Measurements from ENCODE around the gene CTBP2.

The CTBP2 gene

GRCh38 chr10:125093199-125093973 lies 67.0 kb downstream of the CTBP2 start:
- Histone ChIP-seq H3K4me3 (ENCODE audit: low read length) (no peak overlapping the region), H3K79me2 (ENCODE audit: control insufficient read depth, low read length) (0 out of 2 replicates have a peak, but pooled peaks cover 4% of the 10 kb centered on the region)

GRCh38 chr10:125092564-125093031 lies 67.8 kb downstream of the CTBP2 start:
- Histone ChIP-seq H3K27me3 (ENCODE audit: control insufficient read depth, low read length) (no peaks in the 10 kb centered on the region), H3K79me2 (ENCODE audit: control insufficient read depth, low read length) (0 out of 2 replicates have a peak, but pooled peaks cover 4% of the 10 kb centered on the region), H3K9me2 (replicated peaks; ENCODE audit: control insufficient read depth, low read length) (no peaks in the 10 kb centered on the region), H3K4me1 (ENCODE audit: control insufficient read depth, low read length) (no peaks in the 10 kb centered on the region), H4K20me1 (ENCODE audit: control insufficient read depth, insufficient read depth, low read depth, low read length) (peaks cover 7% of the 10 kb centered on the region; the same call in 1 of the 2 replicates), H3K4me3 (ENCODE audit: low read length) (no peak overlapping the region), H3K27ac (ENCODE audit: low read depth, low read length) (no peak overlapping the region), H3K4me2 (ENCODE audit: low read length) (no peak overlapping the region), H3K36me3 (ENCODE audit: control insufficient read depth, low read length) (peaks cover 3% of the 10 kb centered on the region; the same call in 1 of the 2 replicates), H3K9me3 (ENCODE audit: control insufficient read depth, insufficient read depth, low read length) (no peaks in the 10 kb centered on the region), H3F3A (ENCODE audit: control insufficient read depth, insufficient read depth) (no peaks in the 10 kb centered on the region)
- TF ChIP-seq EZH2phosphoT487 (IDR thresholded peaks at IDR 0.05; ENCODE audit: borderline replicate concordance, low read length) = no peak
- no peak for TF ChIP-seq CTCF (IDR thresholded peaks at IDR 0.05; ENCODE audit: low read depth, low read length, poor library complexity, severe bottlenecking)

More at GRCh38 chr10:125093199-125093973, 67.0 kb downstream of the CTBP2 start:
- Histone ChIP-seq H3K4me2 (ENCODE audit: low read length) (no peak overlapping the region), H4K20me1 (ENCODE audit: control insufficient read depth, insufficient read depth, low read depth, low read length) (peaks cover 7% of the 10 kb centered on the region; the same call in 1 of the 2 replicates), H3K9me3 (ENCODE audit: control insufficient read depth, insufficient read depth, low read length) (no peaks in the 10 kb centered on the region), H3K27ac (ENCODE audit: low read depth, low read length) (no peak overlapping the region), H3K9me2 (replicated peaks; ENCODE audit: control insufficient read depth, low read length) (no peaks in the 10 kb centered on the region), H3K4me1 (ENCODE audit: control insufficient read depth, low read length) (no peaks in the 10 kb centered on the region), H3F3A (ENCODE audit: control insufficient read depth, insufficient read depth) (no peaks in the 10 kb centered on the region), H3K27me3 (ENCODE audit: control insufficient read depth, low read length) (no peaks in the 10 kb centered on the region), H3K36me3 (ENCODE audit: control insufficient read depth, low read length) (no peaks in the 10 kb centered on the region)
- no peak for TF ChIP-seq EZH2phosphoT487 (IDR thresholded peaks at IDR 0.05; ENCODE audit: borderline replicate concordance, low read length)
- no peak for TF ChIP-seq CTCF (IDR thresholded peaks at IDR 0.05; ENCODE audit: low read depth, low read length, poor library complexity, severe bottlenecking)

- 0 out of 2 replicates have a peak, but pooled peaks cover 4% of the 10 kb centered on the region for H3K79me2 ChIP-seq (ENCODE audit: control insufficient read depth, low read length)
Observed at GRCh38 chr10:125091891-125092290, 68.5 kb downstream of the CTBP2 start.

More at GRCh38 chr10:125091891-125092290, 68.5 kb downstream of the CTBP2 start:
- Histone ChIP-seq H3K9me2 (replicated peaks; ENCODE audit: control insufficient read depth, low read length) (no peaks in the 10 kb centered on the region), H3K36me3 (ENCODE audit: control insufficient read depth, low read length) (peaks cover 4% of the 10 kb centered on the region; the same call in 1 of the 2 replicates), H3K9me3 (ENCODE audit: control insufficient read depth, insufficient read depth, low read length) (no peaks in the 10 kb centered on the region), H3K4me3 (ENCODE audit: low read length) (no peak overlapping the region), H3K4me1 (ENCODE audit: control insufficient read depth, low read length) (no peaks in the 10 kb centered on the region), H3K4me2 (ENCODE audit: low read length) (no peak overlapping the region), H3K27me3 (ENCODE audit: control insufficient read depth, low read length) (no peaks in the 10 kb centered on the region), H4K20me1 (ENCODE audit: control insufficient read depth, insufficient read depth, low read depth, low read length) (peaks cover 7% of the 10 kb centered on the region; the same call in 1 of the 2 replicates), H3K27ac (ENCODE audit: low read depth, low read length) (no peak overlapping the region), H3F3A (ENCODE audit: control insufficient read depth, insufficient read depth) (no peaks in the 10 kb centered on the region)
- TF ChIP-seq EZH2phosphoT487 (IDR thresholded peaks at IDR 0.05; ENCODE audit: borderline replicate concordance, low read length) (no peak), CTCF (IDR thresholded peaks at IDR 0.05; ENCODE audit: low read depth, low read length, poor library complexity, severe bottlenecking) (no peak)
